ENCODE data around the gene SEM1.
"Not testable (repeated sequence)": the region's sequence is repeated elsewhere in the genome, so short reads cannot be mapped to it uniquely, and the experiment has no call there.

SEM1 gene

DNA sequence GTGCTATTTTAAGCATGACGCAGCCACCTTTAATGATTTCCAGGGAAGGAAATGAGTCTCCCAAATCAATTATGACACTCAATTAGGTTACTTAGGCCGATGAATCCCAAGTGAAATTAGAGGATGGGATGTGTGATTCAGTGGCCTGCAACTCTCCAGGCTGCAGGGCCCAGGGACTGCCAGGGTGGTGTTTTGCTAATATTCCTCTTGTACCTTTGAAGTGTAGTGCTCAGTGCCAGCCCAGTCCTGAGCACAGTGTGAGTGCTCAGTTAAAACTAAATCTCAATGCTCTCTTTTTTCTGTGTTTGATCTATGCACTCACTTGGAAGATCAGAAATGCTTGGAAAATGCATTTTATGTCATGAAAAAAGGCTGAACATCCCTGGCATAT is 51.6 kb downstream of the SEM1 start:
- DNase-seq: no peak

GRCh38 chr7:96657347-96658021 is 52.2 kb downstream of the SEM1 start:
- peak; percentile 99 for DNase-seq

GRCh38 chr7:96655956-96656355 is 53.7 kb downstream of the SEM1 start:
- no peak for DNase-seq

DNA sequence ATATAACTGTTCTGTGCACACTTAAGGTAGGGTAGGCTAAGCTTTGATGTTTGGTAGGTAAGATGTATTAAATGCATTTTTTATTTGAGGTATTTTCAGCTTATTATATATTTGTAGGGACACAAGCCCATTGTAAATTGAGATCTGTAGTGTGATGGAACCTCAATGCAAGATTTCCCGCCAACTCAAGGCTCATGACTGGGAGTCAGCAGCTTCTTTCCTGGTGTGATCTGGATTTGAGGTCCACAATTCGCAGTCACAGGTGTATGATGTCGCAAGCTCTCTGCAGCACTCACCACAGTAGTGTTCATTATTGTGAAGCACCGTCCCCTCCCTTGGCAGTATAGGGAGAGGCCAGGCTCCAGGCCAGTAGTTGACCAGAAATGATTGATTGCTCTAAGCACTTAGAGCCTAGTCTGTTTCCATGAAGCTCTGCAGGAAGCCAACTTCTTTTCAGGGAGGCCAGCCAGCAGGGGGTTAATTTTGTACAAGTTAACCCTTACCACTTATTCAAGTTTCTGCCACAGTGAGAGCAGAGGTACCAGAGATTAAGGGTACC is 54.9 kb downstream of the SEM1 start:
- peak; percentile 83 for DNase-seq

DNA sequence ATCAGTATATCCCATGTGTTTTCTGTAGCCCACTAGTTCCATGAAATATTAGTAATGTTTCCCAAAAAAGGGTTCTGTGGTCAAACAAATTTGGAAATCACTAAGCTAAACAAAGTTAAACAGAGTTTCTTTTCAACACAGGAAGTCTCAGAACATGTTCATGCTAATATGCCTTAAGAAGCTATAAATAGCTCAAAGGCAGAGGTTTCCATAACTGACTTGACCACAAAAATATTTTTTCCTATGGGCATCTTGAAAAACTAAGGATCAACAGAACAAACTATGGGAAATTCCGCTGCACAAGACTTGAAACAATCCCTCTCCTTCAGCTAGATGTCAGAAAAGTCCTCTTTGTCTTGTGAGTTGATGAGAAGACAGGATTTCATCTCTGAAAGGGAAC is 59.7 kb downstream of the SEM1 start:
- DNase-seq: no peak

DNA sequence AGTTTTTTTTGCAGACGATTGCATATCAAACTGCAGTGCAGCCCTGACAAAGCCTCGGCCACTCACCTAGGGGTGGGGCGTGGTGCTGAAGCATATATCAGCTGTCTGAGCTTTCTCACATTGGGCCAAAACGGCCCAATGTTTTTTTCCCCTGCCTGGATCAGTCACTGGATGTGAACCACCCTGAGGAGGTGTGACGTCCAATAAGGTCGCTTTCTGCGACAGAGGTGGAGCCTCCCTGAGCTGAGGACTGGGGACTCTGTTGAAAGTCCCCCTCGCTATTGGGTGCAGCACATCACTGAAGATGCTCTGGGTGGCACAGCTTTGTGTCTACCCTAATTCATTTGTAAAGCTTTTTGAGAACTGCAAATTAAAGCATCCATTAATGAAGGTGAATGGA is 60.9 kb downstream of the SEM1 start:
- DNase-seq: no peak

DNA sequence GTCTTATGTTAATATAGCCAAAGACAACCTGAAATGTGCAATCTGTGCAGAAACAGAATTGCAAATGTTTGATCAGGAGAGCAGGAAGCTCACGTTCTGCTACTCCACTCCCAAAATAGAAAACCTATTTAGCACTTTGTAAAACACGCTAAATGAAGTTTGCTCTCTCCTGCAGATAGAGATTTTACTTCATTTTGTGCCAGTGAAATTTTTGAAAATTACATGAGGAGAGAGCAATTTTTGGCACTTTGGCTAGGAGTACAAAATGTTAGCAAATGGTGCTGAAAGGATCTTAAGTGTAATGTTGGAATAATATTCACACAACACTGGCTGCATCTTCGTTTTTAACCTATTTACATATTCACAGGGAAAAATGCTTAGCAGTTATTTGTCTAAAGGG is 61.9 kb downstream of the SEM1 start:
- no peak for DNase-seq

DNA sequence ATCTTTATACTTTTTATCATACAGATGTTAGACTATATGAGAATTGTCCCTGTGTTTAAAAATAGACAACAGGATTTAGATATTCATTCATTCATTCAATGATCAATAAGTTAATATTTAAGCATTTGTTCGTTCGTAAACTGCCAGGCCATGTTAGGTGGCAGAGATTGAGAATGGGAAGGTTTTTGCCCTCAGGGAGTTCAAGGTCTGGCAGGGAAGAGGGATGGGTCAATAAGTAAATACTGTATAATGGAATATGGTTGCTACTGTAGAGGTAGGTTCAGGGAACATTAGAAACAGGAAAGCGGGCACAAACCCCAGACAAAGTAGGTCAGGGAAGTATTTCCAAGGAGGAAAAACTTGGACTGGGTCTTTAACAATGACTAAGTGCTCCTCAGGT is 64.6 kb downstream of the SEM1 start:
- no peak for DNase-seq

DNA sequence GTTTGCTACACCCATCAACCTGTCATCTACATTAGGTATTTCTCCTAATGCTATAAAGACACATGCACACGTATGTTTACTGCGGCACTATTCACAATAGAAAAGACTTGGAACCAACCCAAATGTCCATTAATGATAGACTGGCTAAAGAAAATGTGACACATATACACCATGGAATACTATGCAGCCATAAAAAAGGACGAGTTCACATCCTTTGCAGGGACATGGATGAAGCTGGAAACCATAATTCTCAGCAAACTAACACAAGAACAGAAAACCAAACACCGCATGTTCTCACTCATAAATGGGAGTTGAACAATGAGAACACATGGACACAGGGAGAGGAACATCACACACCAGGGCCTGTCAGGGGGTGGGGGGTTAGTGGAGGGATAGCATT is 66.2 kb downstream of the SEM1 start:
- not testable (repeated sequence) for DNase-seq

- DNase-seq: no peak
Measured at GRCh38 chr7:96640054-96640453, 69.6 kb downstream of the SEM1 start.
